GM21576 (cell line): ENCODE measurements around the gene ACTN2.

Source experiments
- ATAC-seq: cut with Tn5 transposase; IDR thresholded peaks from one replicate; pipeline ENCODE4 v1.9.1; 2021; ENCODE audit warnings: mild to moderate bottlenecking, moderate library complexity; ENCODE audit not compliant: unreplicated experiment

The ACTN2 gene

GRCh38 chr1:236689713-236690569 lies 3.6 kb downstream of the ACTN2 start:
- no peak for ATAC-seq

GRCh38 chr1:236691348-236691747 lies 5.0 kb downstream of the ACTN2 start:
- ATAC-seq: no peak

- ATAC-seq: no peak
Observed at GRCh38 chr1:236692128-236692527, 5.8 kb downstream of the ACTN2 start.

GRCh38 chr1:236692742-236693141 lies 6.4 kb downstream of the ACTN2 start:
- ATAC-seq: no peak

- no peak for ATAC-seq
Observed at GRCh38 chr1:236699366-236699765, 13.1 kb downstream of the ACTN2 start.

GRCh38 chr1:236700903-236701302 lies 14.6 kb downstream of the ACTN2 start:
- ATAC-seq: no peak

GRCh38 chr1:236701782-236702181 lies 15.5 kb downstream of the ACTN2 start:
- ATAC-seq: no peak

GRCh38 chr1:236702791-236703394 lies 16.6 kb downstream of the ACTN2 start:
- ATAC-seq: no peak

- no peak for ATAC-seq
Observed at GRCh38 chr1:236705771-236706170, 19.5 kb downstream of the ACTN2 start.

GRCh38 chr1:236706183-236706582 lies 19.9 kb downstream of the ACTN2 start:
- no peak for ATAC-seq

GRCh38 chr1:236710328-236710892 lies 24.1 kb downstream of the ACTN2 start:
- ATAC-seq: no peak

GRCh38 chr1:236716160-236716559 lies 29.9 kb downstream of the ACTN2 start:
- ATAC-seq: no peak

- no peak for ATAC-seq
Observed at GRCh38 chr1:236717811-236718210, 31.5 kb downstream of the ACTN2 start.

GRCh38 chr1:236718328-236718727 lies 32.0 kb downstream of the ACTN2 start:
- no peak for ATAC-seq

GRCh38 chr1:236720206-236720605 lies 33.9 kb downstream of the ACTN2 start:
- ATAC-seq: no peak

GRCh38 chr1:236720611-236721010 lies 34.3 kb downstream of the ACTN2 start:
- no peak for ATAC-seq

GRCh38 chr1:236724049-236724448 lies 37.8 kb downstream of the ACTN2 start:
- ATAC-seq: no peak

- no peak for ATAC-seq
Observed at GRCh38 chr1:236724506-236724905, 38.2 kb downstream of the ACTN2 start.

- no peak for ATAC-seq
Observed at GRCh38 chr1:236725668-236726067, 39.4 kb downstream of the ACTN2 start.

GRCh38 chr1:236727521-236727920 lies 41.2 kb downstream of the ACTN2 start:
- no peak for ATAC-seq

GRCh38 chr1:236728752-236729151 lies 42.5 kb downstream of the ACTN2 start:
- ATAC-seq: no peak

- ATAC-seq: no peak
Observed at GRCh38 chr1:236733653-236734052, 47.4 kb downstream of the ACTN2 start.
